WERI-Rb-1 (cell line): ENCODE measurements around the gene ZNF579.

ENCODE experiments used
- DNase-seq: peaks from one replicate; pipeline ENCODE4 v3.0.0-alpha.2; 2020
- H3K27ac ChIP-seq: fragments of 250-450 bp; sonication (Bioruptor Pico); 2 replicates; pipeline ENCODE4 v1.5.1; 2020; ENCODE audit warnings: mild to moderate bottlenecking, moderate library complexity
- H3K27me3 ChIP-seq: fragments of 250-450 bp; sonication (Bioruptor Pico); 2 replicates; pipeline ENCODE4 v1.5.1; 2021; ENCODE audit warnings: mild to moderate bottlenecking, low read depth, moderate library complexity; ENCODE audit not compliant: insufficient read depth, severe bottlenecking
- H3K36me3 ChIP-seq: fragments of 250-450 bp; sonication (Bioruptor Pico); 2 replicates; pipeline ENCODE4 v1.5.1; 2020; ENCODE audit warnings: mild to moderate bottlenecking, moderate library complexity
- H3K4me3 ChIP-seq: 2 replicates; pipeline ENCODE4 v1.5.1; 2011; ENCODE audit warnings: low read depth, mild to moderate bottlenecking, control low read depth, low read length
- H3K9me3 ChIP-seq: fragments of 250-450 bp; sonication (Bioruptor Pico); 2 replicates; pipeline ENCODE4 v1.5.1; 2021; ENCODE audit warnings: mild to moderate bottlenecking, moderate library complexity; ENCODE audit not compliant: severe bottlenecking
- CTCF ChIP-seq: IDR thresholded peaks from 2 replicates; pipeline ENCODE4 v1.5.1; 2011; ENCODE audit warnings: low read depth, mild to moderate bottlenecking, control low read depth, inconsistent platforms, low read length

The ZNF579 gene

DNA sequence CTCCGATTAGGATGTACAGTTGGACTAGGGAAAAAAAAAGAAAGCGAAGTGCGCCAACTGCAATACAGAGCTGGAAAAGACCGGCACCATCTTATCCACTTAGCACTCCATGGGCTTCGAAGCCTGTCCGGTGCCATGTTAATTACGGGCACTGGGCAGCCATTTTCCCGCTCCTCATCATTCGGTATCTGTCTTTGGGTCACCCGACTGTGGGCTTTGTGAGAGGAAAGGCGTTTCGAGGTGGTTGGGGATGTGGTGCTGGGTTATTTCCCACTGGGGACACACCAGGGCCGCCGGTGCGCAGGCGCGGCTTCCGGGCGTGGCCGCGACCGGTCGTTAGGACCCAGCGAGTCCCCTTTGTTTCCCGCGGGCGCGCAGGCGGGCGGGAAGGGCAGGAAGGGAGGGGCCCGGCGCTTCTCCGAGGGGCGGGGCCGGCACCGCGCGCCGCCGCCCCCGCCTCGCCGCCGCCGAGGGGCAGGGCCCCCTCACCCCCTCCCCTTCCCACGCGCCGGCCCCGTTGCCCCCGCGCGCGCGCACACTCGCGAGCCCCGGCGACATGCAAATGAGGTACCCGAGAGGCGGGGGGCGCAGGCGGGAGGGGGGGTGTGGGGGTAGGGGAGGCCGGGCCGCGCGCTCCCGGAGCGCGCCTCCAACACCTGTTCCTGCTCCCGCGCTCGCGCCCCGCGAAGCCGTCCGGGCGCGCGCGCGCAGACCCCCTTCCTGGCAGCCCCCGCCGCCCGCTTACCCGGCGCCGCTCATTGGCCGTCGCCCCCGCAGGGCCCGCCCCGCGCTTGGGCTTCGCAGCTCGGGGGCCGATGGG, 19.4 kb upstream of the ZNF579 start, which contains the start of gene ZNF524:
Gene ZNF524 (plus strand): TSS at position 447 of the 820 bp plus-strand sequence. CDS start 1,825 bp downstream, outside the sequence.
- Histone ChIP-seq H3K4me3 (peak within 1 kb of the TSS; percentile 91), H3K27ac (peak within 1 kb of the TSS; percentile 100), H3K9me3 (no peaks in the 10 kb centered on the region), H3K36me3 (peaks cover 30% of the 10 kb centered on the region), H3K27me3 (no peaks in the 10 kb centered on the region)
- no peak for TF ChIP-seq CTCF
- DNase-seq = peak; percentile 88

- Histone ChIP-seq H3K27me3 (no peaks in the 10 kb centered on the region), H3K27ac (peak within 1 kb of the TSS; percentile 100), H3K4me3 (peak within 1 kb of the TSS; percentile 91), H3K36me3 (peaks cover 34% of the 10 kb centered on the region), H3K9me3 (no peaks in the 10 kb centered on the region)
- TF ChIP-seq CTCF = no peak
- DNase-seq = peak; percentile 98
Measured at GRCh38 chr19:55599468-55599841, 18.8 kb upstream of the ZNF579 start, which contains the start of gene FIZ1. TSS of gene FIZ1 (minus strand) at chr19:55599517. CDS start at chr19:55597865, 1,652 bp downstream.

DNA sequence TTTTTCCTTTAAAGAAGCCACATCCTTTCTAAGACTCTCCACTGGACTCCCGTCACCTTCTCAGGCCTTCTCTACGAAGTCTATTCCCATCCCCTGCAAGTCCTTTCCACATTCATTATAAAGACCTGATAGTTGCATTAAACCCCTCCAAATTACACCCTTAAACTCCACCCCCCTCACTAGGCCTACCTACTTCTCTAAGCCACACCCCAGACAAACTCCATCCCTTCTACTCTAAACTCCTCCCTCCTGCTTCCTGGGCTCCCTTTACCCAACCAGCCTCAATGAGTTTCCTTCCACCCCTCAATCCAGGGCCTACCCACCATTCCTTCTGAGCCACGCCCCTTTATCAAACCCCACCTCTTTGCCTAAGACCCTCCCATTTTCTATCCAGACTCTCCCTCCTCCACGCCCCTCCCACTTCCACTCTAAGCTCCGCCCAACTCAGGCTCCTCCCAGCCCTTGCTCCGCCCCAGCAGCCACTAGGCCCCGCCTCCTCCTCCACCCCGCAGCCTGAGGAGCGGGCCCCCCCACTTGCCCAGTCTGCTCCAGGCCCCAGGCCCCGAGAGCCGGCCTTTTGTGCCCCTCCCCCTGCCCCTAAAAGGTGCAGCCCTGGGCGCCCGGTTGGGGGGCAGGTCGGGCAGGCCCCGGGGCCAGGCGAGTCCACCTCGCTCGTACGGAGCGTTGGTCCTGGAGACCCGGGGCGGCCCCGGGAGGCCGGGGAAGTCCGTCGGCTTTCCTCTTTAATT, 18.2 kb upstream of the ZNF579 start:
- H3K36me3 ChIP-seq = peaks cover 34% of the 10 kb centered on the region
- no peaks in the 10 kb centered on the region for H3K9me3 ChIP-seq
- DNase-seq = peak; percentile 94
- TF ChIP-seq CTCF = no peak
- peak overlapping the region; percentile 91 for H3K4me3 ChIP-seq
- no peaks in the 10 kb centered on the region for H3K27me3 ChIP-seq
- peak overlapping the region; percentile 100 for H3K27ac ChIP-seq

DNA sequence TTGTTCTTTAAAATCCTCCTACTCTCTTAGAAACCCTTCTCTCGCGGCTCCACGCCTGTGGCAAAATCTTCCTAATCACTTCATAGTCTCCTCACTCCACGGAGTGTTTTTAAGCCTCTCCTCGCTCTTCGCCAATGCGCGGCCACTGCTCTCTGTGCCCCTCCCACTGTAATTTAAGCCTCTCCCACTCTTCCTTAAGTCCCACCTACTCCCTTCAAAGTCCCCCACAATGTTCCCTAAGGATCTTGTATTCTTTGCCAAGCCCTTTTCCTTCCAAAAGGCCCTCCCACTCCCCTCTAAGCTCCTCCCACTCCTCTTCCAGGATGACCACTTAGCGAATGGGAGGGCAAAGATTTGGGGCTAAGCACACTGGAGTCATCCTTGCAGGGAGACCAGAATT, 17.4 kb upstream of the ZNF579 start:
- H3K9me3 ChIP-seq = no peaks in the 10 kb centered on the region
- H3K4me3 ChIP-seq = no peak overlapping the region

GRCh38 chr19:55597501-55597921, 16.9 kb upstream of the ZNF579 start:
- DNase-seq = no peak
- H3K4me3 ChIP-seq = no peak overlapping the region
- H3K36me3 ChIP-seq = peaks cover 42% of the 10 kb centered on the region

More for the DNA sequence above, 17.4 kb upstream of the ZNF579 start:
- H3K36me3 ChIP-seq = peaks cover 40% of the 10 kb centered on the region
- DNase-seq = no peak
- no peak for TF ChIP-seq CTCF
- H3K27me3 ChIP-seq = no peaks in the 10 kb centered on the region
- H3K27ac ChIP-seq = no peak overlapping the region

More at GRCh38 chr19:55597501-55597921, 16.9 kb upstream of the ZNF579 start:
- Histone ChIP-seq H3K9me3 (no peaks in the 10 kb centered on the region), H3K27ac (no peak overlapping the region), H3K27me3 (no peaks in the 10 kb centered on the region)
- no peak for TF ChIP-seq CTCF
